ENCODE measurements around the gene SPN.

SPN gene

DNA sequence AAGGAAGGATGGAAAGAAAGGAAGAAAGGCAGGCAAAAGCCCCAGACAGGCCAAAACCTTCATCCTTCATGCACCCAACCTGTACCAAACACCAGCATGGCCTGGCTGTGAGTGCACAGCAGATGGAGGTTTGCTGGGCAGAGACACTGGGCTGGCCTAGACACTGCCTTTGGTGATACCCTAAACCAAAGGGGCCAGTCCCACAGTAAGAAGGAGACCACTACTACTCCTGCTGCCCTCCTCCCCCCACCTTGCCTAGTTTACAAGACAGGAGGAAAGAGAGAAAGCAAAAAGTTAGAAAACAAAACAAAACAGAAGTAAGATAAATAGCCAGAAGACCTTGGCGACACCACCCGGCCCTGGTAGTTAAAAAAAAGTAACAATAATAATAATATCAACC is 35.0 kb downstream of the SPN start:
- H3F3A ChIP-seq (ENCODE audit: insufficient read depth, low read length): no peaks in the 10 kb centered on the region
- no peaks in the 10 kb centered on the region for H3K9me2 ChIP-seq (ENCODE audit: low read depth, low read length)
- H3K4me2 ChIP-seq (ENCODE audit: low read length): no peak overlapping the region
- H4K20me1 ChIP-seq (ENCODE audit: insufficient read depth, low read length): no peaks in the 10 kb centered on the region
- no peak overlapping the region for H2AFZ ChIP-seq (ENCODE audit: low read length)
- no peak overlapping the region for H3K9ac ChIP-seq (ENCODE audit: low read length)
- no peak overlapping the region for H3K27ac ChIP-seq (ENCODE audit: low read depth, low read length, poor library complexity, severe bottlenecking)
- no peak overlapping the region for H3K4me3 ChIP-seq (ENCODE audit: low read depth, low read length, poor library complexity, severe bottlenecking)
- H3K36me3 ChIP-seq (ENCODE audit: insufficient read depth, low read length): peaks cover 22% of the 10 kb centered on the region
- no peaks in the 10 kb centered on the region for H3K27me3 ChIP-seq (ENCODE audit: insufficient read depth, low read length)
- H3K9me3 ChIP-seq (ENCODE audit: low read length): peaks cover 3% of the 10 kb centered on the region; the same call in 1 of the 2 replicates
- TF ChIP-seq CTCF (IDR thresholded peaks at IDR 0.05; ENCODE audit: low read length) (no peak), EZH2 (IDR thresholded peaks at IDR 0.05; ENCODE audit: borderline replicate concordance, low read length) (no peak)
- H3K4me1 ChIP-seq (ENCODE audit: insufficient read depth, low read length, severe bottlenecking): peaks cover 37% of the 10 kb centered on the region
- no peaks in the 10 kb centered on the region for H3K79me2 ChIP-seq (ENCODE audit: insufficient read depth, low read length)

- Histone ChIP-seq H3F3A (ENCODE audit: insufficient read depth, low read length) (no peaks in the 10 kb centered on the region), H2AFZ (ENCODE audit: low read length) (no peak overlapping the region), H3K4me2 (ENCODE audit: low read length) (no peak overlapping the region), H4K20me1 (ENCODE audit: insufficient read depth, low read length) (no peaks in the 10 kb centered on the region), H3K36me3 (ENCODE audit: insufficient read depth, low read length) (peaks cover 22% of the 10 kb centered on the region), H3K9ac (ENCODE audit: low read length) (no peak overlapping the region), H3K79me2 (ENCODE audit: insufficient read depth, low read length) (no peaks in the 10 kb centered on the region), H3K27ac (ENCODE audit: low read depth, low read length, poor library complexity, severe bottlenecking) (no peak overlapping the region), H3K9me2 (ENCODE audit: low read depth, low read length) (no peaks in the 10 kb centered on the region), H3K4me3 (ENCODE audit: low read depth, low read length, poor library complexity, severe bottlenecking) (no peak overlapping the region), H3K9me3 (ENCODE audit: low read length) (peaks cover 3% of the 10 kb centered on the region; the same call in 1 of the 2 replicates), H3K27me3 (ENCODE audit: insufficient read depth, low read length) (no peaks in the 10 kb centered on the region), H3K4me1 (ENCODE audit: insufficient read depth, low read length, severe bottlenecking) (peaks cover 39% of the 10 kb centered on the region)
- TF ChIP-seq CTCF (IDR thresholded peaks at IDR 0.05; ENCODE audit: low read length): no peak
- no peak for TF ChIP-seq EZH2 (IDR thresholded peaks at IDR 0.05; ENCODE audit: borderline replicate concordance, low read length)
Observed at GRCh38 chr16:29698484-29699323, 35.7 kb downstream of the SPN start.

- peaks cover 3% of the 10 kb centered on the region; the same call in 1 of the 2 replicates for H3K9me3 ChIP-seq (ENCODE audit: low read length)
- no peak for TF ChIP-seq EZH2 (IDR thresholded peaks at IDR 0.05; ENCODE audit: borderline replicate concordance, low read length)
- no peak for TF ChIP-seq CTCF (IDR thresholded peaks at IDR 0.05; ENCODE audit: low read length)
- no peak overlapping the region for H3K4me3 ChIP-seq (ENCODE audit: low read depth, low read length, poor library complexity, severe bottlenecking)
- no peaks in the 10 kb centered on the region for H3K9me2 ChIP-seq (ENCODE audit: low read depth, low read length)
- H3K4me2 ChIP-seq (ENCODE audit: low read length): no peak overlapping the region
- H3K4me1 ChIP-seq (ENCODE audit: insufficient read depth, low read length, severe bottlenecking): peaks cover 31% of the 10 kb centered on the region
- H3K27me3 ChIP-seq (ENCODE audit: insufficient read depth, low read length): no peaks in the 10 kb centered on the region
- peaks cover 22% of the 10 kb centered on the region for H3K36me3 ChIP-seq (ENCODE audit: insufficient read depth, low read length)
- peak overlapping the region; percentile 12 for H3K27ac ChIP-seq (ENCODE audit: low read depth, low read length, poor library complexity, severe bottlenecking)
- no peak overlapping the region for H3K9ac ChIP-seq (ENCODE audit: low read length)
- H2AFZ ChIP-seq (ENCODE audit: low read length): no peak overlapping the region
- no peaks in the 10 kb centered on the region for H4K20me1 ChIP-seq (ENCODE audit: insufficient read depth, low read length)
- no peaks in the 10 kb centered on the region for H3K79me2 ChIP-seq (ENCODE audit: insufficient read depth, low read length)
- no peaks in the 10 kb centered on the region for H3F3A ChIP-seq (ENCODE audit: insufficient read depth, low read length)
Observed at GRCh38 chr16:29699324-29700219, 36.5 kb downstream of the SPN start.

Data from OCI-LY1 (cell line).